HG03280 (cell line): ENCODE data around the gene GMDS.

Source experiments
- ATAC-seq: cut with Tn5 transposase; IDR thresholded peaks from one replicate; pipeline ENCODE4 v1.9.1; 2021; ENCODE audit warnings: mild to moderate bottlenecking, moderate library complexity; ENCODE audit not compliant: unreplicated experiment

The GMDS gene

GRCh38 chr6:2053691-2054090 is 191.7 kb downstream of the GMDS start:
- ATAC-seq, result no peak

- no peak for ATAC-seq
Observed at GRCh38 chr6:2047855-2048254, 197.6 kb downstream of the GMDS start.

- no peak for ATAC-seq
Observed at GRCh38 chr6:2044192-2044591, 201.2 kb downstream of the GMDS start.

GRCh38 chr6:2042956-2043648 is 202.3 kb downstream of the GMDS start:
- no peak for ATAC-seq

- no peak for ATAC-seq
Observed at GRCh38 chr6:2038092-2038491, 207.3 kb downstream of the GMDS start.

- ATAC-seq, result no peak
Observed at GRCh38 chr6:2037237-2037926, 208.0 kb downstream of the GMDS start.

- no peak for ATAC-seq
Observed at GRCh38 chr6:2036710-2037023, 208.7 kb downstream of the GMDS start.

GRCh38 chr6:2035826-2036709 is 209.3 kb downstream of the GMDS start:
- ATAC-seq, result no peak

GRCh38 chr6:2035046-2035445 is 210.4 kb downstream of the GMDS start:
- ATAC-seq, result no peak

- no peak for ATAC-seq
Observed at GRCh38 chr6:2034256-2034655, 211.1 kb downstream of the GMDS start.

- no peak for ATAC-seq
Observed at GRCh38 chr6:2033544-2033943, 211.9 kb downstream of the GMDS start.

GRCh38 chr6:2030682-2031244 is 214.6 kb downstream of the GMDS start:
- no peak for ATAC-seq

GRCh38 chr6:2029952-2030351 is 215.5 kb downstream of the GMDS start:
- no peak for ATAC-seq

GRCh38 chr6:2029130-2029794 is 216.1 kb downstream of the GMDS start:
- no peak for ATAC-seq

GRCh38 chr6:2028457-2029038 is 216.9 kb downstream of the GMDS start:
- no peak for ATAC-seq

- no peak for ATAC-seq
Observed at GRCh38 chr6:2026133-2026532, 219.3 kb downstream of the GMDS start.

- no peak for ATAC-seq
Observed at GRCh38 chr6:2021713-2022125, 223.7 kb downstream of the GMDS start.

GRCh38 chr6:2020909-2021308 is 224.5 kb downstream of the GMDS start:
- ATAC-seq, result no peak

GRCh38 chr6:2019051-2019450 is 226.4 kb downstream of the GMDS start:
- ATAC-seq, result no peak

GRCh38 chr6:2016040-2016439 is 229.4 kb downstream of the GMDS start:
- ATAC-seq, result no peak
